Keratinocyte (primary cell): Measurements from ENCODE around the gene RBCK1. TPM values are rescaled to one million over a fixed set of nuclear protein-coding genes. Genes with fewer than 3 reads are reported as not detected.

ENCODE experiments used
- DNase-seq: peaks from one replicate; pipeline ENCODE4 v3.0.0-alpha.2; 2011; ENCODE audit warnings: low read depth, missing footprints, low spot score
- FAIRE-seq: peaks from 2 replicates; lab custom pipeline; 2011; peaks lifted over from hg19 to GRCh38; lab: Jason Lieb, UNC
- H2AFZ ChIP-seq: 2 replicates; pipeline ENCODE4 v1.6.0; 2012; ENCODE audit warnings: low read length, control low read depth, inconsistent platforms; ENCODE audit not compliant: control insufficient read depth
- H3K27ac ChIP-seq: 2 replicates; pipeline ENCODE4 v1.5.1; 2011; ENCODE audit warnings: low read length; ENCODE audit not compliant: control insufficient read depth, insufficient read depth
- H3K27me3 ChIP-seq: 3 replicates; pipeline ENCODE4 v1.6.0; 2011; ENCODE audit warnings: low read length; ENCODE audit not compliant: control insufficient read depth, insufficient read depth; ENCODE audit errors: extremely low read depth
- H3K36me3 ChIP-seq, 2 experiments: 2 replicates in 1 of 2; 3 replicates in 1 of 2; pipeline ENCODE4 v1.5.1; 2011; ENCODE audit warnings: low read length in 2 of 2, mild to moderate bottlenecking in 1 of 2; ENCODE audit not compliant: control insufficient read depth in 2 of 2, insufficient read depth in 2 of 2; ENCODE audit errors: extremely low read depth in 1 of 2
- H3K4me1 ChIP-seq: 3 replicates; pipeline ENCODE4 v1.5.1; 2011; ENCODE audit warnings: low read length; ENCODE audit not compliant: control insufficient read depth, insufficient read depth; ENCODE audit errors: extremely low read depth
- H3K4me2 ChIP-seq: 3 replicates; pipeline ENCODE4 v1.6.0; 2011; ENCODE audit warnings: low read depth, low read length; ENCODE audit not compliant: control insufficient read depth, insufficient read depth; ENCODE audit errors: extremely low read depth
- H3K4me3 ChIP-seq, 3 experiments: fragments of 200-600 bp in 1 of 3; sonication (generic) in 1 of 3; 2 replicates in 2 of 3; 3 replicates in 1 of 3; pipeline ENCODE4 v1.5.1; 2011 to 2016; ENCODE audit warnings: low read length in 3 of 3, mild to moderate bottlenecking in 3 of 3, control low read depth in 2 of 3, inconsistent platforms in 1 of 3, low read depth in 1 of 3, mixed read lengths in 1 of 3, mixed run types in 1 of 3, moderate library complexity in 1 of 3; ENCODE audit not compliant: control insufficient read depth in 2 of 3, insufficient read depth in 2 of 3; ENCODE audit errors: extremely low read depth in 1 of 3
- H3K79me2 ChIP-seq: 2 replicates; pipeline ENCODE4 v1.6.0; 2012; ENCODE audit warnings: low read length; ENCODE audit not compliant: control insufficient read depth, insufficient read depth
- H3K9ac ChIP-seq: 3 replicates; pipeline ENCODE4 v1.6.0; 2011; ENCODE audit warnings: low read length; ENCODE audit not compliant: control insufficient read depth, insufficient read depth; ENCODE audit errors: extremely low read depth
- H3K9me1 ChIP-seq: 3 replicates; pipeline ENCODE4 v1.6.0; 2011; ENCODE audit warnings: low read length; ENCODE audit not compliant: control insufficient read depth, insufficient read depth; ENCODE audit errors: extremely low read depth
- H3K9me3 ChIP-seq: 2 replicates; pipeline ENCODE4 v1.5.1; 2012; ENCODE audit warnings: low read depth, low read length; ENCODE audit not compliant: control insufficient read depth
- H4K20me1 ChIP-seq: 3 replicates; pipeline ENCODE4 v1.6.0; 2011; ENCODE audit warnings: low read length; ENCODE audit not compliant: control insufficient read depth, insufficient read depth; ENCODE audit errors: extremely low read depth
- CTCF ChIP-seq, 3 experiments: IDR thresholded peaks in 1 of 3; conservative IDR thresholded peaks in 1 of 3; optimal IDR thresholded peaks in 1 of 3; 2 replicates in 2 of 3; 3 replicates in 1 of 3; pipeline versions ENCODE3 to v1.5.1; 2011; ENCODE audit warnings: low read length in 3 of 3, mild to moderate bottlenecking in 3 of 3, moderate library complexity in 2 of 3, control low read depth in 1 of 3, inconsistent platforms in 1 of 3; ENCODE audit not compliant: insufficient read depth in 2 of 3; ENCODE audit errors: extremely low read depth in 1 of 3
- EZH2 ChIP-seq: IDR thresholded peaks from one replicate; pipeline ENCODE4 v1.6.1; 2012; ENCODE audit warnings: inconsistent platforms, mild to moderate bottlenecking, low read length, moderate library complexity
- dilution Hi-C: fragments of 300-500 bp; cut with MboI; formaldehyde crosslinking; loops from one replicate; pipeline ENCODE4 v1.7.0; 2020; ENCODE audit warnings: low sequenced_read_pairs; ENCODE audit not compliant: extremely low pct_ligation_motif_present
- polyA plus RNA-seq, 5 experiments: library from polyadenylated mRNA; depleted of rRNA in 3 of 5; stranded (reverse) in 3 of 5; stranded (forward) in 1 of 5; unstranded in 1 of 5; fragments of >200 nt; gene quantifications; 1 replicate in 1 of 5; 2 replicates in 3 of 5; 3 replicates in 1 of 5; pipeline versions ENCODE4 v1.2.1 to v1.2.3, GENCODE V29; 2011 to 2012; ENCODE audit warnings: missing spikeins in 2 of 5, low read depth in 1 of 5, low replicate concordance in 1 of 5

The RBCK1 gene
- polyA plus RNA-seq, 1 donor (not counting 4 experiments of a cell fraction or from before 2014, with no cell fraction given), result 136 TPM

- H3K9me1 ChIP-seq, result no peaks in the 10 kb centered on the region
- H3K79me2 ChIP-seq, result no peaks in the 10 kb centered on the region
- H3K4me2 ChIP-seq, result no peak overlapping the region
- no peak overlapping the region for H3K27ac ChIP-seq
- H3K4me1 ChIP-seq, result peaks cover 5% of the 10 kb centered on the region
- DNase-seq, result no peak
- peaks cover 3% of the 10 kb centered on the region for H3K27me3 ChIP-seq
- TF ChIP-seq EZH2 (no peak), CTCF (optimal IDR thresholded peaks at IDR 0.05 in 1 of 3, IDR thresholded peaks at IDR 0.05 in 1 of 3, conservative IDR thresholded peaks at IDR 0.05 in 1 of 3; ENCODE audit: extremely low read depth in 1 of 3, insufficient read depth in 2 of 3, low read length in 3 of 3) (no peak)
- H2AFZ ChIP-seq, result no peak overlapping the region
- H3K4me3 ChIP-seq, result no peak overlapping the region
- H3K36me3 ChIP-seq, result no peaks in the 10 kb centered on the region
- dilution Hi-C loops, result no loop called here
- no peaks in the 10 kb centered on the region for H4K20me1 ChIP-seq
- FAIRE-seq, result no peak
- H3K9ac ChIP-seq, result no peak overlapping the region
- no peaks in the 10 kb centered on the region for H3K9me3 ChIP-seq
Observed at GRCh38 chr20:467755-468154, 59.7 kb downstream of the RBCK1 start.

- Histone ChIP-seq H3K36me3 (peaks cover 3 to 7% of the 10 kb centered on the region in 2 experiments), H3K27ac (no peak overlapping the region), H3K4me1 (no peaks in the 10 kb centered on the region), H3K9me3 (no peaks in the 10 kb centered on the region), H3K9ac (no peak overlapping the region), H2AFZ (no peak overlapping the region), H3K4me2 (no peak overlapping the region), H3K9me1 (no peaks in the 10 kb centered on the region), H3K4me3 (no peak overlapping the region), H4K20me1 (no peaks in the 10 kb centered on the region), H3K79me2 (no peaks in the 10 kb centered on the region), H3K27me3 (peaks cover 3% of the 10 kb centered on the region)
- DNase-seq (no peak), FAIRE-seq (no peak)
- dilution Hi-C loops, result no loop called here
- no peak for TF ChIP-seq CTCF (optimal IDR thresholded peaks at IDR 0.05 in 1 of 3, IDR thresholded peaks at IDR 0.05 in 1 of 3, conservative IDR thresholded peaks at IDR 0.05 in 1 of 3; ENCODE audit: extremely low read depth in 1 of 3, insufficient read depth in 2 of 3, low read length in 3 of 3)
- no peak for TF ChIP-seq EZH2
Observed at GRCh38 chr20:469746-470490, 61.8 kb downstream of the RBCK1 start.
